GM12878 (cell line): ENCODE results near the gene VIL1. TPM values are rescaled to one million over a fixed set of nuclear protein-coding genes. Genes with fewer than 3 reads are reported as not detected.

ENCODE experiments used
- ATAC-seq: fragments of 200-7000 bp; cut with Tn5 transposase; 3 replicates; pipeline ENCODE4 v1.9.1; 2020; ENCODE audit warnings: mild to moderate bottlenecking, moderate library complexity
- BruUV-seq: library from RNA; stranded (reverse); fragments of 400-500 nt; replicated peaks from 2 replicates; lab custom pipeline; 2021; lab: Mats Ljungman, UMichigan
- CTCF ChIA-PET: fragments of 300-600 bp; sonication (Branson Sonifier 250); formaldehyde crosslinking; extraction: SDS; loops from one replicate; lab custom pipeline; 2021; ENCODE audit warnings: inconsistent platforms; lab: Yijun Ruan, JAX
- POLR2A ChIA-PET: fragments of 350-600 bp; formaldehyde crosslinking; extraction: SDS; loops from one replicate; lab custom pipeline; 2021; ENCODE audit warnings: inconsistent platforms; lab: Charles Lee
- RAD21 ChIA-PET: fragments of 300-600 bp; sonication (Branson Sonifier 250); formaldehyde crosslinking; loops from one replicate; lab custom pipeline; 2023; ENCODE audit warnings: antibody characterized with exemption; ENCODE audit not compliant: unreplicated experiment; lab: Charles Lee
- SMC1A ChIA-PET: fragments of 300-600 bp; sonication (Branson Sonifier 250); formaldehyde crosslinking; loops from one replicate; lab custom pipeline; 2023; ENCODE audit not compliant: unreplicated experiment, uncharacterized antibody; lab: Charles Lee
- DNase-seq: peaks from one replicate; pipeline ENCODE4 v3.0.0-alpha.2; 2011; ENCODE audit warnings: low read depth, low spot score
- FAIRE-seq: peaks from 3 replicates; lab custom pipeline; 2011; peaks lifted over from hg19 to GRCh38; lab: Jason Lieb, UNC
- H2AFZ ChIP-seq: 2 replicates; pipeline ENCODE4 v1.6.0; 2011; ENCODE audit warnings: low read depth, low read length, control low read depth; ENCODE audit not compliant: control insufficient read depth
- H3K27ac ChIP-seq: 2 replicates; pipeline ENCODE4 v1.5.1; 2011; ENCODE audit warnings: control low read depth; ENCODE audit not compliant: control insufficient read depth, insufficient read depth
- H3K27me3 ChIP-seq, 2 experiments: replicated peaks in 1 of 2; 2 replicates each; pipeline versions ENCODE4 v1.6.0 to v1.6.1; 2011; ENCODE audit warnings: low read length in 1 of 2; ENCODE audit not compliant: control insufficient read depth in 2 of 2, insufficient read depth in 2 of 2
- H3K36me3 ChIP-seq, 2 experiments: 2 replicates each; pipeline ENCODE4 v1.5.1; 2011; ENCODE audit warnings: low read length in 1 of 2; ENCODE audit not compliant: control insufficient read depth in 2 of 2, insufficient read depth in 2 of 2
- H3K4me1 ChIP-seq: 2 replicates; pipeline ENCODE4 v1.6.1; 2011; ENCODE audit warnings: mild to moderate bottlenecking, low read length, moderate library complexity, mixed read lengths; ENCODE audit not compliant: control insufficient read depth, insufficient read depth
- H3K4me2 ChIP-seq: 2 replicates; pipeline ENCODE4 v1.6.0; 2011; ENCODE audit warnings: control low read depth; ENCODE audit not compliant: control insufficient read depth, insufficient read depth
- H3K4me3 ChIP-seq: fragments of 200-600 bp; sonication (generic); 2 replicates; pipeline ENCODE4 v1.5.1; 2016
- H3K79me2 ChIP-seq: 2 replicates; pipeline ENCODE4 v1.6.0; 2011; ENCODE audit warnings: low read length; ENCODE audit not compliant: control insufficient read depth, insufficient read depth
- H3K9ac ChIP-seq: 2 replicates; pipeline ENCODE4 v1.8.0; 2011; ENCODE audit warnings: low read length, control low read depth, mixed read lengths; ENCODE audit not compliant: control insufficient read depth, insufficient read depth
- H3K9me3 ChIP-seq: replicated peaks from 3 replicates; pipeline ENCODE4 v1.5.1; 2011; ENCODE audit warnings: mild to moderate bottlenecking, low read length; ENCODE audit not compliant: control insufficient read depth, insufficient read depth
- H4K20me1 ChIP-seq: 2 replicates; pipeline ENCODE4 v1.6.0; 2011; ENCODE audit not compliant: control insufficient read depth, insufficient read depth
- ATF7 ChIP-seq: fragments of 450-650 bp; IDR thresholded peaks from 2 replicates; pipeline ENCODE4 v1.6.1; 2016; ENCODE audit warnings: low read depth, mild to moderate bottlenecking
- CEBPB ChIP-seq, 2 experiments: fragments of 150-350 bp in 1 of 2; IDR thresholded peaks; 2 replicates each; pipeline ENCODE4 v1.6.1; 2012 to 2014; ENCODE audit warnings: low read depth in 2 of 2, low read length in 2 of 2, borderline replicate concordance in 1 of 2, inconsistent platforms in 1 of 2
- CHD1 ChIP-seq: IDR thresholded peaks from 2 replicates; pipeline ENCODE4 v1.6.1; 2012; ENCODE audit warnings: low read depth, low read length, improper control_type of control experiment
- CHD4 ChIP-seq: fragments of 200-600 bp; sonication (generic); IDR thresholded peaks from 2 replicates; pipeline ENCODE4 v1.6.1; 2016; ENCODE audit warnings: mild to moderate bottlenecking
- NFYB ChIP-seq: IDR thresholded peaks from 2 replicates; pipeline ENCODE4 v1.6.1; 2011; ENCODE audit warnings: low read depth, mild to moderate bottlenecking, low read length, improper control_type of control experiment, moderate library complexity; ENCODE audit not compliant: insufficient read depth
- NR2C1 ChIP-seq: fragments of 450-650 bp; IDR thresholded peaks from 2 replicates; pipeline ENCODE4 v1.6.1; 2017; ENCODE audit warnings: antibody characterized with exemption, mild to moderate bottlenecking, moderate library complexity
- NR2C2 ChIP-seq: IDR thresholded peaks from 2 replicates; pipeline ENCODE4 v1.6.1; 2011; ENCODE audit warnings: borderline replicate concordance, low read depth; ENCODE audit not compliant: control insufficient read depth, insufficient read length
- NR2F1 ChIP-seq: fragments of 450-650 bp; conservative IDR thresholded peaks from 2 replicates; pipeline ENCODE4 v1.6.1; 2017; ENCODE audit warnings: mild to moderate bottlenecking
- RB1 ChIP-seq: fragments of 450-650 bp; formaldehyde crosslinking; IDR thresholded peaks from 2 replicates; pipeline ENCODE4 v1.6.1; 2017; ENCODE audit warnings: mild to moderate bottlenecking, borderline replicate concordance
- RELA ChIP-seq: fragments of 450-650 bp; IDR thresholded peaks from 2 replicates; pipeline ENCODE4 v1.8.0; 2014; ENCODE audit warnings: borderline replicate concordance; ENCODE audit not compliant: partially characterized antibody
- WRNIP1 ChIP-seq: IDR thresholded peaks from 2 replicates; pipeline ENCODE4 v1.6.1; 2011; ENCODE audit warnings: low read depth, low read length, improper control_type of control experiment, borderline replicate concordance
- WGBS: methylation state at CpG from one replicate; pipeline ENCODE4 v1.1.6; 2016; ENCODE audit warnings: low lambda C conversion rate; ENCODE audit not compliant: insufficient replicate concordance, insufficient coverage; ENCODE audit errors: missing lambda C conversion rate; 5-methylcytosine and 5-hydroxymethylcytosine counted together
- in situ Hi-C: fragments of 300-500 bp; cut with MboI; formaldehyde crosslinking; loops from 9 replicates; pipeline ENCODE4 v1.14.3; 2018; ENCODE audit warnings: mixed read lengths
- intact Hi-C: fragments of 100-400 bp; cut with micrococcal nuclease; formaldehyde crosslinking; loops from one replicate; pipeline ENCODE4 v1.14.2; 2022; ENCODE audit not compliant: unreplicated experiment
- polyA plus RNA-seq, 11 experiments: library from polyadenylated mRNA; depleted of rRNA in 4 of 11; unstranded in 6 of 11; stranded (reverse) in 5 of 11; fragments of >200 nt; fragmentation: Nextera tagmentation in 4 of 11; fragmentation: Illumina TruSeq in 1 of 11; extraction: Ambion mirVana in 4 of 11; extraction: Trizol in 1 of 11; gene quantifications; 1 replicate in 1 of 11; 2 replicates in 10 of 11; pipeline versions ENCODE4 v1.2.1 to v1.2.3, GENCODE V29; 2011 to 2016; ENCODE audit warnings: inconsistent platforms in 2 of 11, missing spikeins in 2 of 11, low read depth in 1 of 11
- total RNA-seq, 4 experiments: library from RNA; depleted of rRNA in 3 of 4; stranded (reverse); fragments of >200 nt in 3 of 4; fragmentation: Illumina TruSeq in 1 of 4; extraction: Trizol in 1 of 4; gene quantifications; 2 replicates each; pipeline versions ENCODE4 v1.2.1 to v1.2.3, GENCODE V29; 2013 to 2021
- TF ChIP-seq, protein P1 (sequence below): fragments of 450-650 bp; IDR thresholded peaks from 2 replicates; pipeline ENCODE4 v1.6.1; 2017; ENCODE audit warnings: mild to moderate bottlenecking
- TF ChIP-seq, protein P2 (sequence below): IDR thresholded peaks from 2 replicates; pipeline ENCODE4 v1.6.1; 2011; ENCODE audit warnings: low read depth, mild to moderate bottlenecking, low read length, moderate library complexity, borderline replicate concordance; ENCODE audit errors: extremely low read depth
- TF ChIP-seq, protein P3 (sequence below), 3 experiments: IDR thresholded peaks in 2 of 3; conservative IDR thresholded peaks in 1 of 3; 2 replicates each; pipeline ENCODE4 v1.5.1; 2011; ENCODE audit warnings: low read depth in 3 of 3, low read length in 3 of 3, mild to moderate bottlenecking in 3 of 3, control low read depth in 2 of 3, moderate library complexity in 2 of 3, inconsistent platforms in 1 of 3, mixed read lengths in 1 of 3; ENCODE audit not compliant: control insufficient read depth in 2 of 3, insufficient read depth in 1 of 3; ENCODE audit errors: extremely low read depth in 1 of 3
- TF ChIP-seq, protein P4 (sequence below): IDR thresholded peaks from 2 replicates; pipeline ENCODE4 v1.6.1; 2012; ENCODE audit warnings: low read depth, low read length, improper control_type of control experiment
- TF ChIP-seq, protein P5 (sequence below): fragments of 450-650 bp; IDR thresholded peaks from 2 replicates; pipeline ENCODE4 v1.6.1; 2016; ENCODE audit warnings: mild to moderate bottlenecking

The VIL1 gene
- total and polyA plus RNA-seq, 10 of the 15 experiments (the other 5 are each of a cell fraction or from before 2014, with no cell fraction given): 0.03 to 1.9 (median 0.33) TPM

DNA sequence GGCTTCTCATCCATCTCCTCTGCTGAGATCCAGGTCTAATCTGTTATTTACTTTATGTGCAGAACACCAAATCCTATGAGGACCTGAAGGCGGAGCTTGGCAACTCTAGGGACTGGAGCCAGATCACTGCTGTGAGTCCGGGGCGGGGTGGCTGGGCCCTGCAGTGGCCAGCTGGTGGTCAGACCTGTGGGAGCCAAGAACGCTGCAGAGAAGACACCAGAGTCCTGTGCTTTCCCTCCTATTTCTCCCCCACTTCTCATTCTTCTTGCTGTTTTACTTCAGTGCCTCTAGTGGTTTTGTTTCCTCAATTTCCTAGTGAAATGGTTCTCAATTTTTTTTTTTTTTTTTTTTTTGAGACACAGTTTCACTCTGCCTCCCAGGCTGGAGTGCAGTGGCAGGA lies 19.7 kb downstream of the VIL1 start (continued):
- no peak for TF ChIP-seq NR2F1
- TF ChIP-seq, protein P1, sequence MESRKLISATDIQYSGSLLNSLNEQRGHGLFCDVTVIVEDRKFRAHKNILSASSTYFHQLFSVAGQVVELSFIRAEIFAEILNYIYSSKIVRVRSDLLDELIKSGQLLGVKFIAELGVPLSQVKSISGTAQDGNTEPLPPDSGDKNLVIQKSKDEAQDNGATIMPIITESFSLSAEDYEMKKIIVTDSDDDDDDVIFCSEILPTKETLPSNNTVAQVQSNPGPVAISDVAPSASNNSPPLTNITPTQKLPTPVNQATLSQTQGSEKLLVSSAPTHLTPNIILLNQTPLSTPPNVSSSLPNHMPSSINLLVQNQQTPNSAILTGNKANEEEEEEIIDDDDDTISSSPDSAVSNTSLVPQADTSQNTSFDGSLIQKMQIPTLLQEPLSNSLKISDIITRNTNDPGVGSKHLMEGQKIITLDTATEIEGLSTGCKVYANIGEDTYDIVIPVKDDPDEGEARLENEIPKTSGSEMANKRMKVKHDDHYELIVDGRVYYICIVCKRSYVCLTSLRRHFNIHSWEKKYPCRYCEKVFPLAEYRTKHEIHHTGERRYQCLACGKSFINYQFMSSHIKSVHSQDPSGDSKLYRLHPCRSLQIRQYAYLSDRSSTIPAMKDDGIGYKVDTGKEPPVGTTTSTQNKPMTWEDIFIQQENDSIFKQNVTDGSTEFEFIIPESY: no peak
- TF ChIP-seq, protein P2, sequence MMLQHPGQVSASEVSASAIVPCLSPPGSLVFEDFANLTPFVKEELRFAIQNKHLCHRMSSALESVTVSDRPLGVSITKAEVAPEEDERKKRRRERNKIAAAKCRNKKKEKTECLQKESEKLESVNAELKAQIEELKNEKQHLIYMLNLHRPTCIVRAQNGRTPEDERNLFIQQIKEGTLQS: no peak
- no peak for TF ChIP-seq RB1

DNA sequence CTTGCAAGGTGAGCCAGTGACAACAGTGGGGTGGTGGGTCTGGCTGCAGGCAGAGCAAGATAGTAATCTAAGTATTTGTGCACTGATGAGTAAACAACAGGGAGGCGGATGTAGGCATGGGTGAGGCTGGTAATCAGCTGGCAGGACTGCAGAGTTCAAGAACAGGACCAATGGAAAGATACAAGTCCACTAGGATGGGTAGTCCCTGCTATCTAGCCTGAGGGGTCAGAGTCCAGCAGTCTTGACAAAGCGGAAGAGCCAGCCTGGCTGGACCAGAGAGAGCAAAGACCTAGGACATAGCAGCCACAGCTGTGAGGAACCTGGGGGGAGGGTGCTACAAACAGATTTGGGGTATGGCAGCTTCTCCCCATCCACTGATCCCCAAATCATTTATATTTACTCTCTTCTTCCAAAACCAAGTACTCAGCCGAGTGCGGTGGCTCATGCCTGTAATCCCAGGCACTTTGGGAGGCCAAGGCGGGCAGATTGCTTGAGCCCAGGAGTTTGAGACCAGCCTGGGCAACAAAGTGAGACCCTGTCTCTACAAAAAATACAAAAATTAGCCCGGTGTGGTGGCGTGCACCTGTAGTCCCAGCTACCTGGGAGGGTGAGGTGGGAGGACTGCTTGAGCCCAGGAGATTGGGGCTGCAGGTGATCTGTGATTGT lies 25.9 kb downstream of the VIL1 start:
- Histone ChIP-seq H3K4me1 (peaks cover 3% of the 10 kb centered on the region; the same call in 1 of the 2 replicates), H3K36me3 (no peaks in the 10 kb centered on the region; a peak in 3 of 4 replicates), H4K20me1 (no peaks in the 10 kb centered on the region), H3K9me3 (no peaks in the 10 kb centered on the region), H3K27me3 (no peaks in the 10 kb centered on the region), H3K27ac (no peak overlapping the region), H3K4me3 (no peak overlapping the region), H2AFZ (no peak overlapping the region), H3K4me2 (no peak overlapping the region), H3K9ac (no peak overlapping the region), H3K79me2 (no peaks in the 10 kb centered on the region)
- ChIA-PET SMC1A (no interaction called here), POLR2A (interaction anchor here (0.5 kb wide), 1 partner anchor 268 kb away, joined by 4 read pairs; no protein-coding TSS in a partner anchor), CTCF (no interaction called here), RAD21 (no interaction called here)
- intact Hi-C loops (no loop called here), in situ Hi-C loops (no loop called here)
- DNase-seq (no peak), FAIRE-seq (no peak), ATAC-seq (no peak)
- no TSS peak for BruUV-seq
- WGBS: 98% methylated on average over 7 of the region's 7 CpGs
- TF ChIP-seq CHD4 (no peak), WRNIP1 (no peak), NR2C1 (no peak), CHD1 (no peak), ATF7 (no peak), RELA (no peak), NR2C2 (no peak), NFYB (no peak), CEBPB (IDR thresholded peaks at IDR 0.05; ENCODE audit: borderline replicate concordance in 1 of 2, low read depth in 2 of 2, low read length in 2 of 2) (no peak)
- TF ChIP-seq, protein P3, sequence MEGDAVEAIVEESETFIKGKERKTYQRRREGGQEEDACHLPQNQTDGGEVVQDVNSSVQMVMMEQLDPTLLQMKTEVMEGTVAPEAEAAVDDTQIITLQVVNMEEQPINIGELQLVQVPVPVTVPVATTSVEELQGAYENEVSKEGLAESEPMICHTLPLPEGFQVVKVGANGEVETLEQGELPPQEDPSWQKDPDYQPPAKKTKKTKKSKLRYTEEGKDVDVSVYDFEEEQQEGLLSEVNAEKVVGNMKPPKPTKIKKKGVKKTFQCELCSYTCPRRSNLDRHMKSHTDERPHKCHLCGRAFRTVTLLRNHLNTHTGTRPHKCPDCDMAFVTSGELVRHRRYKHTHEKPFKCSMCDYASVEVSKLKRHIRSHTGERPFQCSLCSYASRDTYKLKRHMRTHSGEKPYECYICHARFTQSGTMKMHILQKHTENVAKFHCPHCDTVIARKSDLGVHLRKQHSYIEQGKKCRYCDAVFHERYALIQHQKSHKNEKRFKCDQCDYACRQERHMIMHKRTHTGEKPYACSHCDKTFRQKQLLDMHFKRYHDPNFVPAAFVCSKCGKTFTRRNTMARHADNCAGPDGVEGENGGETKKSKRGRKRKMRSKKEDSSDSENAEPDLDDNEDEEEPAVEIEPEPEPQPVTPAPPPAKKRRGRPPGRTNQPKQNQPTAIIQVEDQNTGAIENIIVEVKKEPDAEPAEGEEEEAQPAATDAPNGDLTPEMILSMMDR (IDR thresholded peaks at IDR 0.05 in 2 of 3, conservative IDR thresholded peaks at IDR 0.05 in 1 of 3; ENCODE audit: control insufficient read depth in 2 of 3, extremely low read depth in 1 of 3, insufficient read depth in 1 of 3, low read depth in 3 of 3, low read length in 3 of 3): no peak
- TF ChIP-seq, protein P4, sequence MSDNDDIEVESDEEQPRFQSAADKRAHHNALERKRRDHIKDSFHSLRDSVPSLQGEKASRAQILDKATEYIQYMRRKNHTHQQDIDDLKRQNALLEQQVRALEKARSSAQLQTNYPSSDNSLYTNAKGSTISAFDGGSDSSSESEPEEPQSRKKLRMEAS: no peak
- TF ChIP-seq, protein P5, sequence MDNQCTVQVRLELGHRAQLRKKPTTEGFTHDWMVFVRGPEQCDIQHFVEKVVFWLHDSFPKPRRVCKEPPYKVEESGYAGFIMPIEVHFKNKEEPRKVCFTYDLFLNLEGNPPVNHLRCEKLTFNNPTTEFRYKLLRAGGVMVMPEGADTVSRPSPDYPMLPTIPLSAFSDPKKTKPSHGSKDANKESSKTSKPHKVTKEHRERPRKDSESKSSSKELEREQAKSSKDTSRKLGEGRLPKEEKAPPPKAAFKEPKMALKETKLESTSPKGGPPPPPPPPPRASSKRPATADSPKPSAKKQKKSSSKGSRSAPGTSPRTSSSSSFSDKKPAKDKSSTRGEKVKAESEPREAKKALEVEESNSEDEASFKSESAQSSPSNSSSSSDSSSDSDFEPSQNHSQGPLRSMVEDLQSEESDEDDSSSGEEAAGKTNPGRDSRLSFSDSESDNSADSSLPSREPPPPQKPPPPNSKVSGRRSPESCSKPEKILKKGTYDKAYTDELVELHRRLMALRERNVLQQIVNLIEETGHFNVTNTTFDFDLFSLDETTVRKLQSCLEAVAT: no peak
